Gastroesophageal sphincter (tissue), 3 donors: Measurements from ENCODE around the gene SHLD2.
"Not testable (repeated sequence)": the region's sequence is repeated elsewhere in the genome, so short reads cannot be mapped to it uniquely, and the experiment has no call there.

Source experiments
- CTCF ChIP-seq, 4 experiments: fragments of 200-600 bp in 2 of 4; fragments of 450-650 bp in 2 of 4; sonication (generic) in 1 of 4; IDR thresholded peaks; one replicate each; pipeline ENCODE4 v1.5.1; 2017 to 2019; ENCODE audit warnings: antibody characterized with exemption in 4 of 4, mild to moderate bottlenecking in 2 of 4, moderate library complexity in 2 of 4
- POLR2A ChIP-seq, 2 donors: fragments of 450-650 bp; IDR thresholded peaks; one replicate each; pipeline ENCODE4 v1.6.1; 2017; ENCODE audit warnings: antibody characterized with exemption in 2 of 2, mild to moderate bottlenecking in 2 of 2, moderate library complexity in 1 of 2
- POLR2AphosphoS5 ChIP-seq: sonication (generic); formaldehyde crosslinking; IDR thresholded peaks from one replicate; pipeline ENCODE4 v1.6.1; 2017; ENCODE audit warnings: antibody characterized with exemption

- not testable (repeated sequence) for TF ChIP-seq CTCF (IDR thresholded peaks at IDR 0.05); POLR2A (IDR thresholded peaks at IDR 0.05); POLR2AphosphoS5
Observed at GRCh38 chr10:87171670-87172069, 76.7 kb downstream of the SHLD2 start.
